ENCODE data around the gene RANBP9.

RANBP9 gene

DNA sequence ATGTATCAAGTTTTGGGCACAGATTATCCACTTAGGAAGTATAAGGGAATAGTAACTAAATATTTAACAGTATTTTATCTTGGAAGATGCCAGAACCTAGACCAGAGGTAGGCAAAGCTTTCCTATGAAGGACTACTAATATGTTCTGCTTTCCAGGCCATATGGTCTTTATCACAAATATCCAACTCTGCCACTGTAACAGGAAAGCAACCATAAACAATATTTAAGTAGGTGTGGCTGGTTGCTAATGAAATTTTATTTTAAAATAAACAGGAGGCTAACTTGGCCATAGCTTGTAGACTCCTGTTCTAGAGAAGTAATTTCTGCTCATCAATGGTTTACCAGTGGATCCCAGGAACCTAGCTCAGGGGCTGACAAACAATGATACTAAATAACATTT, 57.1 kb downstream of the RANBP9 start:
- TF ChIP-seq TCF4 (CRISPR knock-in tag; IDR thresholded peaks at IDR 0.05; ENCODE audit: borderline replicate concordance): peak; percentile 49; the same call in 1 of the 2 replicates
- TF ChIP-seq CSDC2 (CRISPR knock-in tag; IDR thresholded peaks at IDR 0.05): no peak
- TF ChIP-seq ESRRG (CRISPR knock-in tag; IDR thresholded peaks at IDR 0.05): no peak
- TF ChIP-seq TOX (CRISPR knock-in tag; IDR thresholded peaks at IDR 0.05; ENCODE audit: borderline replicate concordance): no peak
- no peak for TF ChIP-seq PPARA (CRISPR knock-in tag; IDR thresholded peaks at IDR 0.05; ENCODE audit: borderline replicate concordance)
- ATAC-seq: no peak; the same call in 2 of the 3 replicates

- ATAC-seq: no peak; the same call in 2 of the 3 replicates
- no peak for TF ChIP-seq ARNTL (CRISPR knock-in tag; IDR thresholded peaks at IDR 0.05; ENCODE audit: borderline replicate concordance, low read depth)
- peak; percentile 24; the same call in 1 of the 2 replicates for TF ChIP-seq ISL1 (CRISPR knock-in tag; IDR thresholded peaks at IDR 0.05)
Measured at GRCh38 chr6:13653296-13653695, 58.3 kb downstream of the RANBP9 start.

GRCh38 chr6:13649393-13649792, 62.2 kb downstream of the RANBP9 start:
- no peak for ATAC-seq
- TF ChIP-seq ARNTL (CRISPR knock-in tag; IDR thresholded peaks at IDR 0.05; ENCODE audit: borderline replicate concordance, low read depth): no peak
- no peak for TF ChIP-seq BACH2 (CRISPR knock-in tag; IDR thresholded peaks at IDR 0.05; ENCODE audit: borderline replicate concordance)

DNA sequence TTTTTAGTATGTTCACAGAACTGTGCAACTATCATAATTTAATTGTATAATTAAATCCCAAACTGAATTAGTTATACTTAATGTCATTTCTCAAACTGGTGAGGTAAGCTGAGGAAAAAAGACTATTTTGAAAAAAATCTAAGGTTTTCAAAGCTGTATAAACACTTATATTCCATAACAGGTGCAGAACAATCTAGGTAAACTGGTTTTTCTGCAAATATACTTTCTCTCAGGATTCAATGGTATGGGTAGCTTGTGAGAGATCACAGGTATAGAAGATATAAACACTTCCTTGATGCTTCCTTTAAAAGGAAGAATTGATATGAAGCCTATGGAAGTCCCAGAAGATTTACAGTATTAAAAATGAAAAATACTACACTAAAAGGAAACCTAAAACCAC, 62.8 kb downstream of the RANBP9 start:
- ATAC-seq: no peak
- TF ChIP-seq ARNTL (CRISPR knock-in tag; IDR thresholded peaks at IDR 0.05; ENCODE audit: borderline replicate concordance, low read depth) (no peak), PATZ1 (CRISPR knock-in tag; IDR thresholded peaks at IDR 0.05; ENCODE audit: borderline replicate concordance) (no peak), CSDC2 (CRISPR knock-in tag; IDR thresholded peaks at IDR 0.05) (no peak), ISL1 (CRISPR knock-in tag; IDR thresholded peaks at IDR 0.05) (no peak)
- TF ChIP-seq, protein P1, sequence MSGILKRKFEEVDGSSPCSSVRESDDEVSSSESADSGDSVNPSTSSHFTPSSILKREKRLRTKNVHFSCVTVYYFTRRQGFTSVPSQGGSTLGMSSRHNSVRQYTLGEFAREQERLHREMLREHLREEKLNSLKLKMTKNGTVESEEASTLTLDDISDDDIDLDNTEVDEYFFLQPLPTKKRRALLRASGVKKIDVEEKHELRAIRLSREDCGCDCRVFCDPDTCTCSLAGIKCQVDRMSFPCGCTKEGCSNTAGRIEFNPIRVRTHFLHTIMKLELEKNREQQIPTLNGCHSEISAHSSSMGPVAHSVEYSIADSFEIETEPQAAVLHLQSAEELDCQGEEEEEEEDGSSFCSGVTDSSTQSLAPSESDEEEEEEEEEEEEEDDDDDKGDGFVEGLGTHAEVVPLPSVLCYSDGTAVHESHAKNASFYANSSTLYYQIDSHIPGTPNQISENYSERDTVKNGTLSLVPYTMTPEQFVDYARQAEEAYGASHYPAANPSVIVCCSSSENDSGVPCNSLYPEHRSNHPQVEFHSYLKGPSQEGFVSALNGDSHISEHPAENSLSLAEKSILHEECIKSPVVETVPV (CRISPR knock-in tag; IDR thresholded peaks at IDR 0.05): no peak

DNA sequence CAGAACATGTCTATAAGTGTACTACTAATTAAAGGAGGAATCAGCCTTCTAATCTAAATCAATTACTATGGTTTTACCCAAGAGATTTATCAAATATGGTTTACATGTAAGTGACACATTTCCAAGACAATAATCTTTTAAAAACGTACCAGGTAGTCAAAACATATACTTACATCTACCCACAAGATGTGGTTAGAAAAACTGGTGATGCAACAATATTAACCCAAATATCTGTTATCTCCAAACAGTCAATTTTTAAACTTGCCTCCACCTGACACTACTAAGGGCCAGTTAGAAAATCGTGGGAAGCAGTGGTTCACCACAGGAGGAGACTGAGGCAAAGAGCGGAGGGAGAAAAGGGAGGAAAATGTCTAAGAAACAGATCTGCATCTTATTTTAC, 68.5 kb downstream of the RANBP9 start:
- no peak for ATAC-seq
- TF ChIP-seq ZFP30 (CRISPR knock-in tag; IDR thresholded peaks at IDR 0.05): no peak
- TF ChIP-seq, protein P1 (CRISPR knock-in tag; IDR thresholded peaks at IDR 0.05): no peak
- TF ChIP-seq ARNTL (CRISPR knock-in tag; IDR thresholded peaks at IDR 0.05; ENCODE audit: borderline replicate concordance, low read depth): no peak
- TF ChIP-seq CSDC2 (CRISPR knock-in tag; IDR thresholded peaks at IDR 0.05): no peak
- no peak for TF ChIP-seq RARB (CRISPR knock-in tag; IDR thresholded peaks at IDR 0.05)
- TF ChIP-seq ZNF8 (CRISPR knock-in tag; IDR thresholded peaks at IDR 0.05): no peak
- no peak for TF ChIP-seq PPARA (CRISPR knock-in tag; IDR thresholded peaks at IDR 0.05; ENCODE audit: borderline replicate concordance)
- no peak for TF ChIP-seq SNAI2 (CRISPR knock-in tag; IDR thresholded peaks at IDR 0.05)
- TF ChIP-seq POU6F1 (CRISPR knock-in tag; IDR thresholded peaks at IDR 0.05; ENCODE audit: borderline replicate concordance, low read depth): no peak
- no peak for TF ChIP-seq ZFP3 (CRISPR knock-in tag; IDR thresholded peaks at IDR 0.05)
- TF ChIP-seq BACH2 (CRISPR knock-in tag; IDR thresholded peaks at IDR 0.05; ENCODE audit: borderline replicate concordance): no peak
- no peak for TF ChIP-seq ZC3H10 (CRISPR knock-in tag; IDR thresholded peaks at IDR 0.05)
- TF ChIP-seq TSHZ2 (CRISPR knock-in tag; IDR thresholded peaks at IDR 0.05): no peak
- no peak for TF ChIP-seq ISL1 (CRISPR knock-in tag; IDR thresholded peaks at IDR 0.05)
- TF ChIP-seq, protein P2, sequence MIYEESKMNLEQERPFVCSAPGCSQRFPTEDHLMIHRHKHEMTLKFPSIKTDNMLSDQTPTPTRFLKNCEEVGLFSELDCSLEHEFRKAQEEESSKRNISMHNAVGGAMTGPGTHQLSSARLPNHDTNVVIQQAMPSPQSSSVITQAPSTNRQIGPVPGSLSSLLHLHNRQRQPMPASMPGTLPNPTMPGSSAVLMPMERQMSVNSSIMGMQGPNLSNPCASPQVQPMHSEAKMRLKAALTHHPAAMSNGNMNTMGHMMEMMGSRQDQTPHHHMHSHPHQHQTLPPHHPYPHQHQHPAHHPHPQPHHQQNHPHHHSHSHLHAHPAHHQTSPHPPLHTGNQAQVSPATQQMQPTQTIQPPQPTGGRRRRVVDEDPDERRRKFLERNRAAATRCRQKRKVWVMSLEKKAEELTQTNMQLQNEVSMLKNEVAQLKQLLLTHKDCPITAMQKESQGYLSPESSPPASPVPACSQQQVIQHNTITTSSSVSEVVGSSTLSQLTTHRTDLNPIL (CRISPR knock-in tag; IDR thresholded peaks at IDR 0.05; ENCODE audit: low read depth): no peak
- no peak for TF ChIP-seq PATZ1 (CRISPR knock-in tag; IDR thresholded peaks at IDR 0.05; ENCODE audit: borderline replicate concordance)
- no peak for TF ChIP-seq ESRRG (CRISPR knock-in tag; IDR thresholded peaks at IDR 0.05)
- no peak for TF ChIP-seq ZNF565 (CRISPR knock-in tag; conservative IDR thresholded peaks at IDR 0.05; ENCODE audit: low read depth)
- TF ChIP-seq OSR1 (CRISPR knock-in tag; IDR thresholded peaks at IDR 0.05): no peak
- TF ChIP-seq TCF4 (CRISPR knock-in tag; IDR thresholded peaks at IDR 0.05; ENCODE audit: borderline replicate concordance): no peak

Measured in SK-N-SH treated with all-trans-retinoic acid at 6 μM for 48 hours (cell line).